IMR-90 (cell line): ENCODE data around the gene TMEM218. TPM values are rescaled to one million over a fixed set of nuclear protein-coding genes. Genes with fewer than 3 reads are reported as not detected.

Experiments used
- ATAC-seq: fragments of 200-7000 bp; cut with Tn5 transposase; 2 replicates; pipeline ENCODE4 v1.9.1; 2020; ENCODE audit warnings: low read depth, mild to moderate bottlenecking, moderate library complexity
- BruUV-seq: library from RNA; stranded (reverse); fragments of 400-500 nt; replicated peaks from 2 replicates; lab custom pipeline; 2021; lab: Mats Ljungman, UMichigan
- CTCF ChIA-PET: fragments of 300-600 bp; formaldehyde crosslinking; extraction: SDS; loops from one replicate; lab custom pipeline; 2021; ENCODE audit warnings: antibody characterized with exemption; lab: Yijun Ruan, JAX
- POLR2A ChIA-PET: fragments of 300-600 bp; sonication (Branson Sonifier 250); formaldehyde crosslinking; loops from one replicate; lab custom pipeline; 2022; ENCODE audit warnings: antibody characterized with exemption; ENCODE audit not compliant: unreplicated experiment; lab: Charles Lee
- DNase-seq: peaks from one replicate; pipeline ENCODE4 v3.0.0; 2013
- H2AFZ ChIP-seq: replicated peaks from 2 replicates; pipeline ENCODE3; 2013; ENCODE audit warnings: low read length, mild to moderate bottlenecking; ENCODE audit not compliant: poor library complexity
- H2AK5ac ChIP-seq: 2 replicates; pipeline ENCODE4 v1.6.1; 2013; ENCODE audit warnings: low read depth, low read length, inconsistent platforms
- H2AK9ac ChIP-seq: replicated peaks from 2 replicates; pipeline ENCODE3; 2013; ENCODE audit warnings: mild to moderate bottlenecking, low read depth, low read length, moderate library complexity; ENCODE audit not compliant: poor library complexity
- H2BK120ac ChIP-seq: 2 replicates; pipeline ENCODE4 v1.6.1; 2013; ENCODE audit warnings: low read depth, low read length, inconsistent platforms
- H2BK15ac ChIP-seq: 3 replicates; pipeline ENCODE4 v1.6.1; 2013; ENCODE audit warnings: low read depth, low read length, inconsistent platforms
- H2BK20ac ChIP-seq: 2 replicates; pipeline ENCODE4 v1.6.1; 2013; ENCODE audit warnings: low read depth, mild to moderate bottlenecking, inconsistent platforms, low read length, moderate library complexity
- H2BK5ac ChIP-seq: 2 replicates; pipeline ENCODE4 v1.6.1; 2013; ENCODE audit warnings: mild to moderate bottlenecking, low read depth, low read length, inconsistent platforms; ENCODE audit not compliant: poor library complexity, severe bottlenecking
- H3K14ac ChIP-seq: replicated peaks from 2 replicates; pipeline ENCODE4 v1.6.1; 2013; ENCODE audit warnings: low read depth, low read length, inconsistent platforms
- H3K18ac ChIP-seq: 2 replicates; pipeline ENCODE4 v1.6.1; 2013; ENCODE audit warnings: low read depth, low read length, control low read depth
- H3K23ac ChIP-seq: 2 replicates; pipeline ENCODE4 v1.6.1; 2013; ENCODE audit warnings: low read depth, low read length, inconsistent platforms
- H3K27ac ChIP-seq: 2 replicates; pipeline ENCODE4 v1.5.1; 2013; ENCODE audit warnings: mild to moderate bottlenecking, control low read depth, low read length; ENCODE audit not compliant: insufficient read depth
- H3K27me3 ChIP-seq: 2 replicates; pipeline ENCODE4 v1.6.1; 2013; ENCODE audit warnings: low read length; ENCODE audit not compliant: control insufficient read depth, insufficient read depth
- H3K36me3 ChIP-seq: 2 replicates; pipeline ENCODE4 v1.6.1; 2013; ENCODE audit warnings: low read length, mixed read lengths; ENCODE audit not compliant: control insufficient read depth, insufficient read depth
- H3K4ac ChIP-seq: 2 replicates; pipeline ENCODE4 v1.6.1; 2013; ENCODE audit warnings: low read depth, low read length, inconsistent platforms
- H3K4me1 ChIP-seq: 2 replicates; pipeline ENCODE4 v1.6.1; 2013; ENCODE audit warnings: low read length, mixed read lengths; ENCODE audit not compliant: control insufficient read depth, insufficient read depth
- H3K4me2 ChIP-seq: 2 replicates; pipeline ENCODE4 v1.6.1; 2013; ENCODE audit warnings: low read depth, mild to moderate bottlenecking, control low read depth, low read length, moderate library complexity
- H3K4me3 ChIP-seq: 2 replicates; pipeline ENCODE4 v1.5.1; 2013; ENCODE audit warnings: low read depth, mild to moderate bottlenecking, control low read depth, low read length, moderate library complexity; ENCODE audit not compliant: insufficient read depth
- H3K56ac ChIP-seq: 2 replicates; pipeline ENCODE4 v1.6.1; 2013; ENCODE audit warnings: low read length, inconsistent platforms; ENCODE audit not compliant: insufficient read depth; ENCODE audit errors: extremely low read depth
- H3K79me1 ChIP-seq, 2 experiments: 2 replicates each; pipeline ENCODE4 v1.6.1; 2013; ENCODE audit warnings: low read length in 2 of 2, inconsistent platforms in 1 of 2, low read depth in 1 of 2
- H3K9ac ChIP-seq: 2 replicates; pipeline ENCODE4 v1.6.1; 2013; ENCODE audit warnings: low read depth, low read length, control low read depth
- H3K9me1 ChIP-seq: 2 replicates; pipeline ENCODE4 v1.6.1; 2013; ENCODE audit warnings: low read length, inconsistent platforms; ENCODE audit not compliant: insufficient read depth
- H3K9me3 ChIP-seq: 2 replicates; pipeline ENCODE4 v1.6.1; 2013; ENCODE audit warnings: low read length; ENCODE audit not compliant: control insufficient read depth, insufficient read depth
- H4K20me1 ChIP-seq: 2 replicates; pipeline ENCODE4 v1.6.1; 2013; ENCODE audit warnings: low read length, inconsistent platforms; ENCODE audit not compliant: insufficient read depth
- H4K5ac ChIP-seq: 2 replicates; pipeline ENCODE4 v1.6.1; 2013; ENCODE audit warnings: mild to moderate bottlenecking, low read depth, low read length, control low read depth
- H4K8ac ChIP-seq, 2 experiments: 2 replicates each; pipeline ENCODE4 v1.6.1; 2013; ENCODE audit warnings: low read depth in 2 of 2, low read length in 2 of 2, control low read depth in 1 of 2, inconsistent platforms in 1 of 2
- H4K91ac ChIP-seq: 2 replicates; pipeline ENCODE4 v1.6.1; 2013; ENCODE audit warnings: low read depth, low read length, inconsistent platforms; ENCODE audit not compliant: insufficient read depth
- BHLHE40 ChIP-seq: fragments of 150-350 bp; IDR thresholded peaks from 2 replicates; pipeline ENCODE4 v1.6.1; 2016; ENCODE audit warnings: mild to moderate bottlenecking, low read depth, low read length
- CEBPB ChIP-seq: IDR thresholded peaks from 2 replicates; pipeline ENCODE4 v1.6.1; 2012; ENCODE audit warnings: low read depth, low read length, improper control_type of control experiment
- CHD1 ChIP-seq: IDR thresholded peaks from 2 replicates; pipeline ENCODE4 v1.6.1; 2012; ENCODE audit warnings: low read depth, low read length, improper control_type of control experiment
- CTCF ChIP-seq: conservative IDR thresholded peaks from 2 replicates; pipeline ENCODE4 v1.5.1; 2012; ENCODE audit warnings: mild to moderate bottlenecking, low read depth, low read length, improper control_type of control experiment
- ELK1 ChIP-seq: fragments of 150-350 bp; IDR thresholded peaks from 2 replicates; pipeline ENCODE4 v1.6.1; 2016; ENCODE audit warnings: low read depth, mild to moderate bottlenecking, low read length, moderate library complexity, borderline replicate concordance
- FOS ChIP-seq: fragments of 150-350 bp; IDR thresholded peaks from 2 replicates; pipeline ENCODE4 v1.6.1; 2016; ENCODE audit warnings: low read depth, low read length
- MAFK ChIP-seq: IDR thresholded peaks from 2 replicates; pipeline ENCODE4 v1.6.1; 2012; ENCODE audit warnings: low read depth, low read length, improper control_type of control experiment
- MAZ ChIP-seq: IDR thresholded peaks from 2 replicates; pipeline ENCODE4 v1.6.1; 2012; ENCODE audit warnings: low read depth, mild to moderate bottlenecking, low read length, improper control_type of control experiment, moderate library complexity, borderline replicate concordance
- MXI1 ChIP-seq: IDR thresholded peaks from 2 replicates; pipeline ENCODE4 v1.6.1; 2012; ENCODE audit warnings: low read depth, mild to moderate bottlenecking, low read length, moderate library complexity, borderline replicate concordance
- NFE2L2 ChIP-seq: fragments of 150-350 bp; IDR thresholded peaks from 2 replicates; pipeline ENCODE4 v1.6.1; 2016; ENCODE audit warnings: low read depth, mild to moderate bottlenecking, low read length
- POLR2A ChIP-seq: IDR thresholded peaks from 2 replicates; pipeline ENCODE4 v1.6.1; 2012; ENCODE audit warnings: mild to moderate bottlenecking, low read depth, low read length
- RAD21 ChIP-seq: IDR thresholded peaks from 2 replicates; pipeline ENCODE4 v1.6.1; 2012; ENCODE audit warnings: low read length, improper control_type of control experiment
- RCOR1 ChIP-seq: IDR thresholded peaks from 2 replicates; pipeline ENCODE4 v1.6.1; 2012; ENCODE audit warnings: mild to moderate bottlenecking, low read length, improper control_type of control experiment; ENCODE audit not compliant: insufficient replicate concordance
- RFX5 ChIP-seq: IDR thresholded peaks from 2 replicates; pipeline ENCODE4 v1.8.0; 2012; ENCODE audit warnings: low read depth, mild to moderate bottlenecking, low read length, moderate library complexity
- SMC3 ChIP-seq: fragments of 150-350 bp; IDR thresholded peaks from 2 replicates; pipeline ENCODE4 v1.6.1; 2016; ENCODE audit warnings: low read depth, mild to moderate bottlenecking, antibody characterized with exemption, low read length, moderate library complexity
- USF2 ChIP-seq: fragments of 150-350 bp; IDR thresholded peaks from 2 replicates; pipeline ENCODE4 v1.6.1; 2017; ENCODE audit warnings: mild to moderate bottlenecking, antibody characterized with exemption, low read length, low read depth
- WGBS, 2 experiments: methylation state at CpG; one replicate each; pipeline versions ENCODE4 v1.1.5 to v1.1.7; 2013; ENCODE audit warnings: missing lambda C conversion rate in 2 of 2; ENCODE audit not compliant: insufficient read length in 1 of 2; ENCODE audit errors: extremely low coverage in 2 of 2; 5-methylcytosine and 5-hydroxymethylcytosine counted together
- dilution Hi-C: fragments of 300-500 bp; cut with HindIII; formaldehyde crosslinking; loops from one replicate; pipeline ENCODE4 v1.14.3; 2018; ENCODE audit warnings: low sequenced_read_pairs; ENCODE audit not compliant: unreplicated experiment
- in situ Hi-C: fragments of 300-500 bp; cut with MboI; formaldehyde crosslinking; loops from 3 replicates; pipeline ENCODE4 v1.14.3; 2019; ENCODE audit warnings: low sequenced_read_pairs, inconsistent platforms, mixed read lengths
- intact Hi-C: fragments of 100-400 bp; cut with micrococcal nuclease; formaldehyde crosslinking; loops from 2 replicates; pipeline ENCODE4 v1.10.0; 2022
- polyA plus RNA-seq, 3 experiments: library from polyadenylated mRNA; depleted of rRNA; stranded (reverse); fragments of >200 nt; gene quantifications; 2 replicates each; pipeline ENCODE4 v1.2.3, GENCODE V29; 2012; ENCODE audit warnings: low replicate concordance in 1 of 3
- total RNA-seq: library from RNA; depleted of rRNA; stranded (reverse); fragments of >200 nt; gene quantifications from 2 replicates; pipeline ENCODE4 v1.2.3, GENCODE V29; 2012

Gene TMEM218
- total and polyA plus RNA-seq, 2 of the 4 experiments (the other 2 are of a cell fraction), result 19.4 to 23.0 TPM

GRCh38 chr11:125084057-125084416 is 27.4 kb downstream of the TMEM218 start:
- H3K23ac ChIP-seq, result no peak overlapping the region
- no peak overlapping the region for H4K5ac ChIP-seq
- H4K91ac ChIP-seq, result no peak overlapping the region
- no peaks in the 10 kb centered on the region for H3K79me1 ChIP-seq
- H2BK120ac ChIP-seq, result peak overlapping the region; percentile 75
- H3K9me3 ChIP-seq, result no peaks in the 10 kb centered on the region
- peak overlapping the region; percentile 40 for H2AK9ac ChIP-seq
- no peak overlapping the region for H3K56ac ChIP-seq
- no peak overlapping the region for H3K27ac ChIP-seq
- H3K4ac ChIP-seq, result peak overlapping the region; percentile 18; the same call in 1 of the 2 replicates
- TF ChIP-seq RAD21, result no peak
- TF ChIP-seq MAFK, result no peak
- no peak for TF ChIP-seq BHLHE40
- TF ChIP-seq SMC3, result no peak
- no peak for TF ChIP-seq CTCF
- no peak for TF ChIP-seq NFE2L2
- no peak for TF ChIP-seq ELK1
- no peak for TF ChIP-seq CEBPB
- no peak for TF ChIP-seq POLR2A
- no peak for TF ChIP-seq MXI1
- TF ChIP-seq RFX5, result no peak
- TF ChIP-seq MAZ, result no peak
- no peak for TF ChIP-seq FOS
- no peak for TF ChIP-seq CHD1
- TF ChIP-seq USF2, result no peak
- TF ChIP-seq RCOR1, result no peak
- H3K9me1 ChIP-seq, result peaks cover 19% of the 10 kb centered on the region
- CTCF ChIA-PET, result interaction anchor here (0.6 kb wide), 1 partner anchor 40 kb away, joined by 7 read pairs; no protein-coding TSS in a partner anchor
- H3K4me3 ChIP-seq, result no peak overlapping the region
- dilution Hi-C loops (no loop called here), in situ Hi-C loops (no loop called here), intact Hi-C loops (no loop called here)
- POLR2A ChIA-PET, result no interaction called here
- no peaks in the 10 kb centered on the region for H4K20me1 ChIP-seq
- ATAC-seq, result no peak
- H3K9ac ChIP-seq, result no peak overlapping the region
- no peak overlapping the region; the same call in 2 of the 3 replicates for H2BK15ac ChIP-seq
- no peak overlapping the region for H3K4me2 ChIP-seq
- no peak for DNase-seq
- H3K27me3 ChIP-seq, result no peaks in the 10 kb centered on the region
- no peak overlapping the region for H3K18ac ChIP-seq
- no peaks in the 10 kb centered on the region for H3K36me3 ChIP-seq
- WGBS, 2 experiments, result 94% methylated on average over 9 of the region's 11 CpGs; no CpG with 5 or more reads in 1 of the 2 experiments
- no peak overlapping the region; the same call in 1 of the 2 replicates for H2BK20ac ChIP-seq
- BruUV-seq, result no TSS peak
- H3K4me1 ChIP-seq, result peaks cover 11% of the 10 kb centered on the region
- 0 out of 2 replicates have a peak overlapping the region, but pooled peaks have one; percentile 15 for H3K14ac ChIP-seq
- H2AK5ac ChIP-seq, result peak overlapping the region; percentile 39; the same call in 1 of the 2 replicates
- no peak overlapping the region for H2BK5ac ChIP-seq
- H2AFZ ChIP-seq, result no peak overlapping the region
- no peak overlapping the region for H4K8ac ChIP-seq
